C4-2B (cell line): ENCODE data around the gene PPP2R3B.

ENCODE experiments used
- CTCF ChIP-seq: fragments of 450-650 bp; conservative IDR thresholded peaks from 2 replicates; pipeline ENCODE4 v1.5.1; 2017; ENCODE audit warnings: mild to moderate bottlenecking
- ZFX ChIP-seq: fragments of 450-650 bp; IDR thresholded peaks from 2 replicates; pipeline ENCODE4 v1.6.1; 2017

- TF ChIP-seq CTCF (no peak), ZFX (no peak)
These were observed 5.2 kb upstream of the PPP2R3B start for GRCh38 chrX:391717-392574.
